Gastrocnemius medialis (tissue), 4 donors: ENCODE measurements around the gene SIRT7.

Experiments
- POLR2A ChIP-seq, 2 donors: fragments of 450-650 bp; IDR thresholded peaks; one replicate each; pipeline ENCODE4 v1.6.1; 2017; ENCODE audit warnings: antibody characterized with exemption in 2 of 2, mild to moderate bottlenecking in 2 of 2, moderate library complexity in 2 of 2
- TF ChIP-seq, protein P1 (sequence below), 5 experiments: fragments of 450-650 bp in 3 of 5; fragments of 200-600 bp in 2 of 5; sonication (generic) in 2 of 5; IDR thresholded peaks in 4 of 5; conservative IDR thresholded peaks in 1 of 5; 1 replicate in 4 of 5; 2 replicates in 1 of 5; pipeline ENCODE4 v1.5.1; 2016 to 2019; ENCODE audit warnings: antibody characterized with exemption in 5 of 5, mild to moderate bottlenecking in 3 of 5, moderate library complexity in 3 of 5

- TF ChIP-seq, protein P1, sequence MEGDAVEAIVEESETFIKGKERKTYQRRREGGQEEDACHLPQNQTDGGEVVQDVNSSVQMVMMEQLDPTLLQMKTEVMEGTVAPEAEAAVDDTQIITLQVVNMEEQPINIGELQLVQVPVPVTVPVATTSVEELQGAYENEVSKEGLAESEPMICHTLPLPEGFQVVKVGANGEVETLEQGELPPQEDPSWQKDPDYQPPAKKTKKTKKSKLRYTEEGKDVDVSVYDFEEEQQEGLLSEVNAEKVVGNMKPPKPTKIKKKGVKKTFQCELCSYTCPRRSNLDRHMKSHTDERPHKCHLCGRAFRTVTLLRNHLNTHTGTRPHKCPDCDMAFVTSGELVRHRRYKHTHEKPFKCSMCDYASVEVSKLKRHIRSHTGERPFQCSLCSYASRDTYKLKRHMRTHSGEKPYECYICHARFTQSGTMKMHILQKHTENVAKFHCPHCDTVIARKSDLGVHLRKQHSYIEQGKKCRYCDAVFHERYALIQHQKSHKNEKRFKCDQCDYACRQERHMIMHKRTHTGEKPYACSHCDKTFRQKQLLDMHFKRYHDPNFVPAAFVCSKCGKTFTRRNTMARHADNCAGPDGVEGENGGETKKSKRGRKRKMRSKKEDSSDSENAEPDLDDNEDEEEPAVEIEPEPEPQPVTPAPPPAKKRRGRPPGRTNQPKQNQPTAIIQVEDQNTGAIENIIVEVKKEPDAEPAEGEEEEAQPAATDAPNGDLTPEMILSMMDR (IDR thresholded peaks at IDR 0.05 in 4 of 5, conservative IDR thresholded peaks at IDR 0.05 in 1 of 5): no peak
- no peak for TF ChIP-seq POLR2A (IDR thresholded peaks at IDR 0.05)
These were observed 38.9 kb downstream of the SIRT7 start for GRCh38 chr17:81879121-81879520.
